Ecto neural progenitor cell (in vitro differentiated cells): ENCODE measurements around the gene WDR59.
"Not testable (repeated sequence)": the region's sequence is repeated elsewhere in the genome, so short reads cannot be mapped to it uniquely, and the experiment has no call there.

Source experiments
- DNase-seq: peaks from one replicate; pipeline ENCODE4 v3.0.0-alpha.2; 2018; ENCODE audit warnings: low spot score

Gene WDR59

DNA sequence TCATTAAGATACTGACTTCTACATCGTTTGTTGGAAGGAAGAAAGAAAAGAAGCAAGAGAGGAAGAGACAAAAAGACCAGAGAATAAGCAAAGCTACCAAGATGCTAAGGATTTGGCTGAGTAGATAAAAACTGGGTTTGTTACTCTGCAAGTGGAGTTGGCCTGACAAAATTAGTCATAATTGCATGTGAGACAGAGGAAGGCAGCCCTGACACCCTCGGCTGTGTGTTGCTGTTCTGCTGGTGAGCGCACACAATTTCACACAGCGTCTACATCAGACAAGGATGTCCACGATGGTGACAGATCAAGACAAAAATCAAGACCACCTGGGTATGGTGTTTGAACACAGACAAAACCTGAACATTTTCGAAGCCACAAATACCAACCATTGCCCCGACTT is 134.9 kb downstream of the WDR59 start:
- DNase-seq: no peak

DNA sequence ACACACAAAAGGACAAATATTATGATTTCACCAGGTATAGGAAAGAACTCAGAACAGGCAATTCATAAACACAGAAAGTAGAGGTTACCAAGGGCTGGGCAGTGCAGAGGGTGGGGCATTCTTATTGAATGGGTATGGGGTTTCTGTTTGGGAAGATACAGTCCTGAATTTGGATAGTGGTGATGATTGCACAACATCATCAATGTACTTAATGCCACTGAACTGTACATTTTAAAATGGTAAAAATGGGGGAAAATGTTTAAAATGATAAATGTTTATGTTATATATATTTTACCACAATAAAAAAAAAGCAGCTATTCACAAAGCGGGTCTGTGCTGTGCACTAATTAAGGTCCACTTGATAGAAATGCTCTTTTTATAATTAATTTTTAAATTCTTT is 137.7 kb downstream of the WDR59 start:
- DNase-seq: no peak

DNA sequence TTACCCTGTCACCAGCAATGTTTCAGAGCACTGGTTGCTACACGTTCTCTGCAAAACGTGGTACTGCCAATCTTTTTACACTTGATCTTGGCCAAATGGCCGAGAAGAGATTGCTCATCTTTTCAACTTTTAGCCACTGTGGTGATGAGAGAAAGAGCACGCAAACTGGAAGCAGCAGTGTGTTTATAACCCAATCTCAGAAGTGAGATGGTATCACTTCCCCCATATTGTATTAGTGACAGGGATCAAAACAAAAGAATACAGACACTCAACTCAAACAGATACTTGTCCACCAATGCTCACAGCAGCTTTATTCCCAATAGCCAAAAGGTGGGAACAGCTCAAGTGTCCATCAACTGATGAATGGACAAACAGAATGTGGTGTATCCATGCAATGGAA is 138.2 kb downstream of the WDR59 start:
- DNase-seq: no peak

DNA sequence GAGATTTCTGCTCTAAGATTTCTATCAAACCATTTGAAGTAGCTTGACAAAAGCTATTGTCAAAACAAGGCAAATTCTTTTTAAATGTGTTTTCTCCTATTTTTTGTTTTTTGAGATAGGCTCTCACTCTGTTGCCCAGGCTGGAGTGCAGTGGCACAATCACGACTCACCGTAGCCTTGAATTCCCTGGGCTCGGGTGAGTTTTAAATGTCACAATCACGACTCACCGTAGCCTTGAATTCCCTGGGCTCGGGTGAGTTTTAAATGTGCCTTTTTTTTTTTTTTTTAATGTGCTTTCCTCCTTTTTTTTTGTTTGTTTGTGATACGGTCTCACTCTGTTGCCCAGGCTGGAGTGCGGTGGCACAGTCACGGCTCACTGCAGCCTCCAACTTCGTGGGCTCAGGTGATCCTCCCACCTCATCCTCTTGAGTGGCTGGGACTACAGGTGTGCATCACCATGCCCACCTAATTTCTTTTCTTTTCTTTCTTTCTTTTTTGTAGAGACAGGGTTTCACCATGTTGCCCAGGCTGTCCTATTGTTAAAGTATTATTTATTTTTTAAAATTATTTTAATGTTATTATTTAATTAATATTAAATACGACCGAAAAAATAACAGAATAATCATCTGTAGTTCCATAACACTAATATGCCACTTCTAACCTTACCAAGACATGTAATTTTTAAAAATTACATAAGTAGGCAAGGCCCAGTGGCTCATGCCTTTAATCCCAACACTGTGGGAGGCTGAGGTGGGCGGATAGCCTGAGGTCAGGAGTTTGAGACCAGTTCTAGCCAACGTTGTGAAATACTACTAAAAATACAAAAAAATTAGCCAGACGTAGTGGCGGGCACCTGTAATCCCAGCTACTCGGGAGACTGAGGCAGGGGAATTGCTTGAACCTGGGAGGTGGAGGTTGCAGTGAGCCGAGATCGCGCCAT is 140.6 kb downstream of the WDR59 start:
- DNase-seq: no peak

DNA sequence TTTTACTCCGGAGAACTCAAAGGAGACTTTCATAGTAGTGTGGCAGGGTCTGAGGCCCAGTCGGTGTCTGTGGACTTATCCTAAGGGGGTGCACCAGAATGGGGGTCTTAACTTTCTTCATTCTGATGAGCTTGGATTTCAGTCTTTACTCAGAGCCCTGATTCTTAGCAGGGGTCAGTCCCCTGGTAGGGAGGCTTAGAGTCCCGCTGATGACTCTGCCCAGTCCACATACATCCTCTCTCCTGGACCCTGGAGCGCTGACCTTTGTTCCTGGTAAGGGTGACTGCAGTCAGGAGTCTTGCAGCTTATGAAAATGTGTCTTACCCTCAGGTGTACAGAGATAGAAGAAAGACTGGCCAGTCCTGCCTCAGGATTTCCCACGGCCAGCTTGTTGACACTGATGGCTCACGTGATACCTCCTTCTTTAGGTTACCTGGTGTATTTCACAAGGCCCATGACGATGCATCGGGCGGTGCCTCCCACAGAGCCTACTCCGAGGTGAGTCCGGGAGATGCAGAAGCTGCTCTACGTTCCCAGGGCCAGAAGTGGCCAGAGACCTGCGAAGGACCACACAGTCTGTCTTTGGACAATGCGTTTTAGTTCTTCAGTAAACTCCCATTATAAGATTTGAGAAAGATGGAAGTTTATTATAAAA is 141.4 kb downstream of the WDR59 start:
- DNase-seq: not testable (repeated sequence)

DNA sequence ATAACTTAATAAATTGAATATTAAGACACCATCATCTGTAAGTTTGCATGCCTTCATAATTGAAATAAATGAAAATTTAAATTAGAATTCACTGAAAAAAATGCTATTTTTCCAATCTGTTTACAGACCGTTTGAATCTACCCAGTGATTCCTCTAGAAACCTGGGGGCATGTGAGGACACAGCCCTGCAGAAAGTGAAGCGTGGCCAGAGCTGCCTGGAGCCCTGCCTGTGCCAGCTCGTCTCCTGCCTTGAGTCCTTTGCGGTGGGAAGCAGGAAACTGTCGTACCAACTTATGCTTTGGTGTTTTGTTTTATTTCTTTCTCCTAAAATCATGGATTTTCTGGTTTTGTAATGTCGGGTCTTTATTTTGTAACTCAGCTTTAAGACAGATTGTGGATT is 142.5 kb downstream of the WDR59 start:
- DNase-seq: no peak

DNA sequence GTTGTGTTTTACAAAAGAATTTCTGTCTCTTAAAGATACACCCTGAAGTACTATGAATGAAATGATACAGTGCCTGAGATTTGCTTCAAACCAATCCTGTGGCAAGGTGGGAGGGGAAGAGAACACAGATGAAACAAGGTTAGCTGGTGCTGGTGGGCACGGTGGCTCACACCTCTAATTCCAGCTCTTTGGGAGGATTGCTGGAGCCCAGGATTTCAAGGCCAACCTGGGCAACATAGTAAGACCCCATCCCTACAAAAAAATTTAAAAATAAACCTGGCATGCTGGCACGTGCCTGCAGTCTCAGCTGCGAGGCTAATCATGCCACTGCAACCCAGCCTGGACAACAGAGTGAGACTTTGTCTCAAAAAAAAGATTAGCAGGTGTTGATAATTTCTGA is 143.0 kb downstream of the WDR59 start:
- DNase-seq: no peak

DNA sequence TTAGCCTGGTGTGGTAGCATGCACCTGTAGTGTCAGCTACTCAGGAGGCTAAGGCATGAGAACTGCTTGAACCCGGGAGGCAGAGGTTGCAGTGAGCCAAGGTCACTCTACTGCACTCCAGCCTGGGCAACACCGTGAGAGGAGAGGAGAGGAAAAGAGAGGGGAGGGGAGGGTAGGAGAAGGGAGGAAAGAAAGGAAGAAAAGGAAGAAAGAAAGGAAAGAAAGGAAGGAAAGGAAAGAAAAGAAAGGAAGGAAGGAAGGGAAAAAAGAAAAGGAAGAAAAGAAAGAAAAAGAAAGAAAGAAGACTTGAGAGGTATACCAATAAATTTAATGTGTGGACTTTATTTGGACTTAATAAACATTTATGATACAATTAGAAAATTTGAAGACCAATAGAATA is 143.5 kb downstream of the WDR59 start:
- no peak for DNase-seq

DNA sequence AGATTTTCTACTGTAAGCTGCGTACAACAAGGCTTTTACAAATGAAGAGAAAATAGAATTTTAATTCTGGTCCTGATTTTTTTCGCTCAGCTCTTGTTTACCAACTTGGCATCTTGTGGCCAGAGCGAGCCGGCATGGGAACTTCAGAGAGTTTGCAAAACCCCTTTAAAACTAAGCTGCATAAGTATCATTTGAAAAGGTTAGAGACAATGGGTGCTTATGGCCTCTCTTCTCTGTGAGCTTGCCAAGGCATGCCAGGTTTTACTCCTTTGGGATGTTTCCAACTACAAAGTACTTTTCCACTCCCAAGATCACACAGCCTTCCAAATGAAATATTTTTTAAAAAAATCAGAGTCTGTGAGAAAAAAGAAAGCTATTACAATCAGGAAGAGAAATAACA is 147.9 kb downstream of the WDR59 start:
- DNase-seq: no peak

DNA sequence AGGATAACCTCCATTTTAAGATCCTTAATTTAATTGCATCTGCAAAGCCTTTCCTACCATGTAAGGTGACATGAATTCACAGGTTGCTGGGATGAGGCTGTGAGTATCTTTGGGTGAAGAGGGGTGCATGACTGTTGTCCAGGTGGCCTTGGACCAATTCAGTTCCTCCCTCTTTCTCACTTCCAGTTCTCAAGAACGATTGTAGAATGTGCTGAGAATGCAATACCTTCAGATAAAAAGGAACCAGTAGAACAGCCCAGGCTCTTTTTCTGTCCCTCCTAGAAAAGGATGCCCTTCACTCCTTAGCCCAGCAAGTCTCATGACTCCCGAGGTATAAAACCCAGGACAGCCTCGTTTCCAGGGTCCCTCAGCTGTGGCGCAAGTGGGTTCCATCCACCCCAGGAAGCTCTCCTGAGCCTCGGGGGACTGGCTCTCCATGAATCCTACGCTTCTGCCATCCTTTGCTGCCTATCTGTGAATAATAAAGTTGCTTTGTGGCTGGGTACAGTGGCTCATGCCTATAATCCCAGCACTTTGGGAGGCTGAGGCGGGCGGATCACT is 148.7 kb downstream of the WDR59 start:
- DNase-seq: no peak

DNA sequence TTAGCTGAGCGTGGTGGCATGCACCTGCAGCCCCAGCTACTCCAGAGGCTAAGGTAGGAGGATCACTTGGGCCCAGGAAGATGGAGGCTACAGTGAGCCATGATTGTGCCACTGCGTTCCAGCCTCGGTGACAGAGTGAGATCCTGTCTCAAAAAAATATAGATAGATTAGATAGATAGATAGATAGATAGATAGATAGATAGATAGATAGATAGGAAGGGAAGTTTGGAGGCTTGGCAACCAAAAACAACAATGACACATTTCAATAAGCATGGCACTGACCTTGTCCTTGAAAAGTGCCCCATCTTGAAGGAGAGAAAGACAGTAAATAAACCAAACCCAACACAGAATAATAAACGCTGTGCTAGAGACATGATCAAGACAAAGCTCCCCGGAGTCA is 152.7 kb downstream of the WDR59 start:
- DNase-seq: no peak

DNA sequence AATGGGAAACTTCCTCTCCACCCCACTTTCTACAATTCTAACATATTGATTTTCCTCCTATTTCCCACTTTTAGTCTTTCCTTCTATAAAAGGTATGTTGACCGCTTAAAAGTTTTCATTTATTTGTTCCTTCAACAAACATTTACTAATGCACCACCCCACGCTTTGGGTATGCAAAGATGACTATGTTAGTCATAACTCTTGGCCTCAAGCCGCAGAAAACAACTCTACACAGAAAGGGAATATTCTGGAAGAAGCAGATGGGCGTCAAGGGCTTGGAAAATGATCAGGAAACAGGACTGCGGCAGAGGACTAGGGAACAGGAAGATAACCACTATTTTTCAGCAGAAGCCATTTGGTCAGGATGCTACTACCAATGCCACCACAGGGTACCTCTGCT is 153.5 kb downstream of the WDR59 start:
- no peak for DNase-seq

DNA sequence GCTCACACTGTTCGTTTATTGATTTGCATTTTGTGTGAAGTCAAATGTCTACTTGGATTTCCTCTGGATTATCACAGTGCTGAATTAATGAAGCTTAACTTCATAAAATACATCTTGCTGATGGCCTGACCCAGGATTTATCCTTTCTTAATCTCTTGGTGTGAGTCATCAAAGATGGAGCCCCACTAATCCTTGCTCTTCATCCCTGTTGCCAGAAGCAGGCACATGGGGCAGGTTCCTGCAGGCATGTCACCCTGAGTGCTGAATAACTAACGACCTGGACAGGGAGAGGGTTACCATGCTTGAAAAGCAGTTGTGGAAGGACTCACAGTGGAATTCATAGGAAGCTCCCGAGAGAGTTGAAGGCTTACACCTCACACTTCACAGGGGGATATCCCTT is 154.3 kb downstream of the WDR59 start:
- no peak for DNase-seq

DNA sequence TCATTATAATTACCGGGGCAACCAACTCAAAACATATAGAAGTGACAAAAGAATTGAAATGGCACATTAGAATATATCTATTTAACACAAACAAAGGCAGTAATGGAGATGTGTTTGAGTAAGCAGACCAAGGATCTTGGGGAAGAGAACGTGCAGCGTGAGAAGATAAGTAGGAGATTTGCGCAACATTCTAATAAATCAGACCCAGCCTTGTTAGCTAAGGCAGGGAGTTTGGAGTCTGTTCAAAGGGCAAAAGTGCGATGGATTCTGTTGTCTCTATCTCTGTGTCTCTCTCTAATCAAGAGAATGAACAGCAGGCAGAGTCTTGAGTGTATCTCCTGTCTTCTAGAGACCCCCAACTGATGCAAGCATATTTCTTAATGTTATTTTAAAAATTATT is 155.3 kb downstream of the WDR59 start:
- DNase-seq: no peak

DNA sequence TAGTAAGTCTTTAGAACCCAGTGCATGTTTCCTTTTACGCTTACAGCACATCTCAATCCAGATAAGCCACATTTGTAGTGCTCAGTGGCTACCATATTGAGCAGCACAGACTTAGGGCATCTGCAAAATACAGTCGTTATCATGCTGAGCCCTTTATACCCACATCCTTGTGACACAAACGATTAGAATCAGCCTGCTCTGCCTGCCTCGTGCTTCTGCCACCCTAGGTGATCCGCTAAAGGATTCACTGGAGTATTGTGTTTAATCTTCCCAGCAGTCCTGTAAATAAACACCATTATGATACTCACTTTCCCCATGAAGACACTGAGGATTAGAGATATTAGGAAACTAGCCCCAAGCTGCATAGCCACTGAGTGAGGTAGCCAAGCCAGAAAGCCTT is 159.0 kb downstream of the WDR59 start:
- no peak for DNase-seq

DNA sequence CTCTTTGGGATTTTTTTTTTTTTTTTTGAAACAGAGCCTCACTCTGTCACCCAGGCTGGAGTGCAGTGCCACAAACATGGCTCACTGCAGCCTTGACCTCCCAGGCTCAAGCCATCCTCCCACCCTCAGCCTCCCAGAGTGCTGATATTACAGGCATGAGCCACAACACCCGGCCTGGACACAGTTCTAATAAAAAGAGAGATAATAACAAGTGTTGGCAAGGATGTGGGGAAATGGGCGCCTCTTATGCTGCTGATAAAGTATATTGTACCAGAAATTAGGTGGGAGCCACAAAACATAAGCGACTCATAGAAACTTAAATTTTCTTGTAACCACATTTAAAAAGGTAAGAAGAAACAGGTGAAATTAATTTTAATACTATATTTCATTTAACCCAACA is 159.9 kb downstream of the WDR59 start:
- DNase-seq: no peak
